GM19043 (cell line): Measurements from ENCODE around the gene FOXD4L5.
"Not testable (repeated sequence)": the region's sequence is repeated elsewhere in the genome, so short reads cannot be mapped to it uniquely, and the experiment has no call there.

Experiments
- ATAC-seq: cut with Tn5 transposase; IDR thresholded peaks from one replicate; pipeline ENCODE4 v1.9.1; 2021; ENCODE audit warnings: low read depth; ENCODE audit not compliant: unreplicated experiment

FOXD4L5 gene

DNA sequence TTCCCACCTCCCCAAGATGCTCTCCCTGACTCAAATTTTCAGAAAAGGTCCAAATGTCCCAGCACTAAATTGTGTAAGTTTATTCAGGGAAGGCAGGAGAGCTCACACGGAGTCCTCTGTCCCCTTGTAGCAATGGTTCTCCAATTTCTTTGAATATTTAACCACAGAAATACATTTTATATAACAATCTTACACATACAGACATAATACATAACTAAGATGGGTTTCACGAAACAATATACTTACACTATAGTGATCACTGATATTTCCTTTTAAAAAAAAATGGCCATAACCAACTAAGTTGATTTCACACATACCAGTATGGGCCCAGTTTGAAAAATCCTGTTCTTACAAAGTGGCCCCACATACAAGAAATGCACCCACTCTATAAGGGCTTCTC is at the start of gene FOXD4L5:
Gene FOXD4L5, minus strand, starts transcription at position 101 of the 400 bp plus-strand sequence. CDS start 832 bp downstream, outside the sequence.
- not testable (repeated sequence) for ATAC-seq

GRCh38 chr9:65283943-65284342 is 1.1 kb downstream of the FOXD4L5 start:
- not testable (repeated sequence) for ATAC-seq

GRCh38 chr9:65282976-65283375 is 2.0 kb downstream of the FOXD4L5 start:
- not testable (repeated sequence) for ATAC-seq
